Measurements from ENCODE around the gene ZNF385B.

Gene ZNF385B

GRCh38 chr2:179478771-179479170 lies 382.6 kb downstream of the ZNF385B start (continued):
- TF ChIP-seq SCRT2 (tag by site-specific recombination; IDR thresholded peaks at IDR 0.05) (no peak), ZNF366 (tag by site-specific recombination; conservative IDR thresholded peaks at IDR 0.05) (no peak), PRDM2 (tag by site-specific recombination; IDR thresholded peaks at IDR 0.05; ENCODE audit: borderline replicate concordance) (no peak), ZFP3 (tag by site-specific recombination; IDR thresholded peaks at IDR 0.05; ENCODE audit: low read depth) (no peak), ZNF777 (tag by site-specific recombination; IDR thresholded peaks at IDR 0.05; ENCODE audit: borderline replicate concordance) (no peak), ZNF76 (tag by site-specific recombination; IDR thresholded peaks at IDR 0.05; ENCODE audit: borderline replicate concordance, low read depth) (no peak), ZNF518A (tag by site-specific recombination; conservative IDR thresholded peaks at IDR 0.05; ENCODE audit: low read depth) (no peak), PBX3 (CRISPR knock-in tag; IDR thresholded peaks at IDR 0.05) (no peak), ZNF266 (tag by site-specific recombination; IDR thresholded peaks at IDR 0.05; ENCODE audit: low read depth) (no peak), WT1 (tag by site-specific recombination; IDR thresholded peaks at IDR 0.05) (no peak)

- Histone ChIP-seq H3K27ac (ENCODE audit: extremely low read depth, low read depth, low read length) (no peak overlapping the region), H3K36me3 (ENCODE audit: control insufficient read depth in 2 of 2, insufficient read depth in 1 of 2, low read length in 2 of 2) (no peaks in the 10 kb centered on the region), H3K4me3 (ENCODE audit: low read depth, low read length) (no peak overlapping the region), H3K4me1 (ENCODE audit: control insufficient read depth, insufficient read depth, low read length) (no peaks in the 10 kb centered on the region), H3K9me3 (ENCODE audit: control insufficient read depth, insufficient read depth, low read depth, low read length) (no peaks in the 10 kb centered on the region)
- POLR2A ChIA-PET, result no interaction called here
- CTCF ChIA-PET, result no interaction called here
- TF ChIP-seq ZNF280D (tag by site-specific recombination; IDR thresholded peaks at IDR 0.05) (no peak), ZNF701 (tag by site-specific recombination; IDR thresholded peaks at IDR 0.05) (no peak), ZNF792 (tag by site-specific recombination; IDR thresholded peaks at IDR 0.05) (no peak), ZNF645 (tag by site-specific recombination; IDR thresholded peaks at IDR 0.05) (no peak), ZNF350 (tag by site-specific recombination; IDR thresholded peaks at IDR 0.05) (no peak), SETDB1 (IDR thresholded peaks at IDR 0.05; ENCODE audit: insufficient read length, low read length) (no peak), ZNF426 (tag by site-specific recombination; IDR thresholded peaks at IDR 0.05) (no peak), FEZF1 (tag by site-specific recombination; IDR thresholded peaks at IDR 0.05) (no peak), GFI1B (tag by site-specific recombination; IDR thresholded peaks at IDR 0.05) (no peak), SCRT2 (tag by site-specific recombination; IDR thresholded peaks at IDR 0.05) (no peak), HOXA7 (CRISPR knock-in tag; IDR thresholded peaks at IDR 0.05; ENCODE audit: borderline replicate concordance) (no peak), ZBTB20 (tag by site-specific recombination; IDR thresholded peaks at IDR 0.05) (no peak), ZNF777 (tag by site-specific recombination; IDR thresholded peaks at IDR 0.05; ENCODE audit: borderline replicate concordance) (no peak)
These were observed 390.4 kb downstream of the ZNF385B start for GRCh38 chr2:179470992-179471391.
